HG03280 (cell line): ENCODE data around the gene REEP5.
"Not testable (repeated sequence)": the region's sequence is repeated elsewhere in the genome, so short reads cannot be mapped to it uniquely, and the experiment has no call there.

Experiments
- ATAC-seq: cut with Tn5 transposase; IDR thresholded peaks from one replicate; pipeline ENCODE4 v1.9.1; 2021; ENCODE audit warnings: mild to moderate bottlenecking, moderate library complexity; ENCODE audit not compliant: unreplicated experiment

The REEP5 gene

GRCh38 chr5:112933651-112934365 lies 11.8 kb upstream of the REEP5 start:
- no peak for ATAC-seq

GRCh38 chr5:112933105-112933504 lies 11.1 kb upstream of the REEP5 start:
- ATAC-seq: no peak

GRCh38 chr5:112931473-112931872 lies 9.4 kb upstream of the REEP5 start:
- ATAC-seq: no peak

- peak; percentile 23 for ATAC-seq
These were observed 8.0 kb upstream of the REEP5 start for GRCh38 chr5:112930082-112930344.

DNA sequence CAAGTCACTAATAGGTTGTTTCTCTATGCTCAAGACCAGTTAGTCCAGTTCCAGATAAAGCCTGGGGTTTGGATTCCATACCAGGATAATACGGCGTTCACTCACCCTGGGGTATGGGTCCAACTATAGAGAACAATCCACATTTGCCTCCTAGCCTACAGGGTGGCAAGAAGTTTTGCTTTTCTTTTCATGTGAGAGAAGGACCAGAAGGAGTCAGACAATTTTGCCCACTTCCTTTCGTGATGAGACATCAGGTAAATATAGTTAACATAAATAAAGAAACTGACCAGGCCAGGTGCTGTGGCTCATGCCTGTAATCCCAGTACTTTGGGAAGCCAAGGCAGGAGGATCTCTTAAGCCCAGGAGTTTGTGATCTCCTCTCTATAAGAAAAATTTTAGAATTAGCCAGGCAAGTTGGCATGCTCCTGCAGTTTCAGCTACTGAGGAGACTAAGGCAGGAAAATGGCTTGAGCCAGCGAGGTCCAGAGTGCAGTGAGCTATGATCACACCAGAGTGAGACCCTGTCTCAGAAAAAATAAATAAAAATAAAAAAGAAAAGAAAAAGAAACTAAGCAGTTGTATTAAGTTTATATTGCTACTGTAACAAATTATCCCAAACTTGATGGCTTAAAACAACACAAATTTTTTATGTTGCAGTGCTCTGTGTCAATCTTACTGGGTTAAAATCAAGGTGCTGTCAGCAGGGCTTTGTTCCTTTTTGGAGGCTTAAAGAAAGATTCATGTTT lies 7.5 kb upstream of the REEP5 start:
- ATAC-seq: peak; percentile 68

DNA sequence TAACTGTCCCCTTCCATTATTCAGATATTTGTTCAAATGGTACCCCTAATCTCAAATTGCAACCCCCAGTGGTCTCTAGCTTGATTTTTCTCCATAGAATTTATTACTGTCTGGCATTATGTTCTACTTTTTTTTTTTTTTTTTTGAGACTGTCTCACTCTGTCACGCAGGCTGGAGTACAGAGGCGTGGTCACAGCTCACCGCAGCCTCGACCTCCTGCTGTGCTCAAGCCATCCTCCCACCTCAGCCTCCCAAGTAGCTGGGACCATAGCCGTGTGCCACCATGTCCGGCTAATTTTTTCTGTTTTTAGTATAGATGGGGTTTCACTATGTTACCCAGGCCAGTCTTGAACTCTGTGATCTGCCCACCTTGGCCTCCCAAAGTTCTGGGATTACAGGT lies 2.0 kb upstream of the REEP5 start:
- no peak for ATAC-seq

- peak; percentile 28 for ATAC-seq
These were observed 1.3 kb upstream of the REEP5 start for GRCh38 chr5:112923148-112923917.

DNA sequence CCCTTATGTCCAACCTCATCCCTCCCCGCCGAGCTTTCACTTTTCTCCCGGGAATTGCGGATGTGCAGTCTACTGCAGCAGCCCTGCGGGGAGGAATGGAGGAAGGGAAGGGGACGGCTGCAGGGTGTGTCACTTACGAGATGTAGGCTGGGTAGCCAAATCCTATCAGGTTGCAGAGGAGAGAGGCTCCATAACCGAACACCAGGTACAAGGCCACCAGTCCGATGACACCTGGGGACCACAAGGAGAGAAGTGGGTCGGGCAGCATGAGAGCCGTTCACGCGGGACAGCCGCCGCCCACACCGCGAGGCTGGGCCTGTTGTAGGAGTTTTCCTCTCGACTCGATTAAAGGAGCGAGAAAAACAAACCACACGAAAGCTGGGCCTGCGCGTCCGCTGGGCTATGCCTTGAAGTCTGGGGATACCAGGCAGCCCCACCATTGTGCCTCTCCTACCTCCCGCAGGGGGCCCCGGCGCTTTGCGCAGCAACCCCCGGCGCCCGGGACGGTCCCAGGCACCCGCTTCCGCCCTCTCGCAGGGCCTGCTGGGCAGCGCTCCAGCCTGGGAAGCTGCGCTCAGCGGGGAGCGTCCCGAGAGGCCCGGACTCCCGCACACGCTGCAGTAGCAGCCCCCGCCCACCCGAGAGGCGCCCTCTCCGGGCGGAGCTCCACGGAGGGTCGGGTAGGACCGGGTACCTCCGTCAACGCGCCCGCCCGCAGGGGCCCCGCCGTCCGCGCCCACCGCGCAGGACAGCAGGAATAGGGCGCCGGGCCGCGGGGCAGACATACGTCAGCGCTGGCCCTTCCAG lies 798 bp downstream of the REEP5 start:
- peak; percentile 34 for ATAC-seq

DNA sequence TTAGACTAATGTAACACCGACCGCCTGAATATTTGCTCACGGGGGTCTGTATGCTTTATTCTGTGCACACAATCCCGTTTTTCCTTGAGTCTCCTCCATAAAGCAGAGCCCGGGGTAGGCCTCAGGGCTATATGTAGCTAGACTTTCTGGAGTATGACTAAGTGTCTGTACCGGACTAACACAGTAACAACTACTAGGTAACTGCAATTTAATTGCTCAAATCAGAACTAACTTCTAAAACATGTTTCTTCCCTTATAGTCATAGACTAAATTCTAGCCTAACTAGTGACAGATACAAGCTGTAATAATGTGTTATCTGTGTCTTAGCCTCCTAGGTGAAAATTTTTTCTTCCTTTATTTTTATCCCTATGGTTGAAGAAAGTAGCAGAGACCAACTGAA lies 2.1 kb downstream of the REEP5 start:
- no peak for ATAC-seq

GRCh38 chr5:112918679-112919078 lies 3.3 kb downstream of the REEP5 start:
- no peak for ATAC-seq

- ATAC-seq: no peak
These were observed 3.9 kb downstream of the REEP5 start for GRCh38 chr5:112918136-112918535.

DNA sequence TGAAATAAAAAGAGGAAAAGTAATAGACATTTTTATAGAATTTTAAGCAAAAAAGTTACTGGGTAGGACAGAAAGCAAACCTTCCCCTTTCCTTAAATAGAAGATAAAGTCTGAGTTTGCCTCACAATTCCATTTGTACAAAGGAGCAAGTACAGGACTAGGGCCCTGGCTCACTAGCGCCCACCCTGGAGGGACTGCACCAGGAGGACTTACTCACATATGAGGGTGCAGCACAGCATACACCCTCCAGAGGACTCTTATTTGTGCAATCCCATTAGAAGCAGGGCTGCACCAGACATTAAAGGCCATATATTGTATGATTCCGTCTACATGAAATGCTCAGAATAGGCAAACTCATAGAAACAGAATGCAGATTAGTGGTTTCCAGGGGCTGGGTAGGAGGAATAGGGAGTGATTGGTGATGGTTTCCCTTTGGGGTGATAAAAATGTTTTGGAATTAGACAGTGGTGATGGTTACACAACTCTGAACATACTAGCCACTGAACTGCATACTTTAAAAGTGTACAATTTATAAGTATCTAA lies 4.5 kb downstream of the REEP5 start:
- ATAC-seq: no peak

- ATAC-seq: no peak
These were observed 6.2 kb downstream of the REEP5 start for GRCh38 chr5:112915831-112916230.

GRCh38 chr5:112914584-112914983 lies 7.4 kb downstream of the REEP5 start:
- no peak for ATAC-seq

DNA sequence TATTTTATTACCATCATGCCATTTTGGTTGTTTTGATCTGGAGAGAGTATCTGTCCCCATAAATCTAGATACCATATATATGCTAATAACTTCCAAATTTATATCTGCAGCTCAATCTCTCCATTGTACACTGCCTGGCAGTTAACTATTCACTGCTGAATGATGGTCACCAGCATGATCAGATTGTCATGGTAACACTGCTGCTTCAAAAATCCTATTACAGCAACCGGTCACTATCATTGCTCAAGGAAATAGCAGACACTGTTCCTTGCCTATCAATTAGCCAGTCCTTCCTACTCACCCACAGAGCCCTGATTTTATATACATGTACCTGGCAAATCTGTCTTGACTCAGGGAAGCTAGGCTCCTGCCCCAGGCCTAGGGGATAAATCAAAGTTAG lies 11.5 kb downstream of the REEP5 start:
- no peak for ATAC-seq

DNA sequence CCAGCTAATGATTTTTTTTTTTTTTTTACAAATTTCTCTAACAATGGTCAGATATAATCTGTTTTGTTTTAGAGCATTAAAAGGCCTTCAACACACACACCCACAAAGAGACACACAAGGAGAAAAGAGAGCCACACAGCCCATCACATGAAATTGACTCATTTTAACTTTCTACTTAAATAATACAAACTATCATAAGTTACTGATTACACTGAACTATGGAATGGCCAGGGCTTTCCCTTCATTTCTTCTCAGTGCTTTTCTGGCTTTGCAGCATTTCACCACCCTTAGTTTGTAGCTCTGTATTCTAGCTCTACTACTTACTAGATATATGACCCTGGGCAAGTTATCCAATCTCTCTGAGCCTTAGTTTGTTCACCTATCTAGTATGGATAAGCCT lies 13.2 kb downstream of the REEP5 start:
- no peak for ATAC-seq

- no peak for ATAC-seq
These were observed 14.8 kb downstream of the REEP5 start for GRCh38 chr5:112907166-112907631.

DNA sequence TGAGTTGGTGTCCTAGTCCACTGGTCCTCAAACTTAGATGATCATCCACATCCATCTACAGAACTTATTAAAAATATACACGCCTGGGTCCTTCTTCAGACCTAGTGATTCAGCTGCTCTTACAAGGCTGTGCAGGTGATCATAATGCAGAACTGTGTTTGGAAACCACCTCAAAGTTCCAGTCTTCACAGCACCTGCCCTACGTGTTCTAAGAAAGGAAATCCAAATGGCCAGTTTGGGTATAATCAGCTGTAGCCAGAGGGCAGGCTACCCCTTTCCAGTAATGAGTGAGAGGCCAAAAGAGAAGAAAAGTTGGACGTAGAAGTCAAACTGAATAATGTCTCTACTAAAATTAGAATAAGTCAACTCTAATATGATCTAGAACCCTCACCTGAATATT lies 15.4 kb downstream of the REEP5 start:
- no peak for ATAC-seq

- ATAC-seq: not testable (repeated sequence)
These were observed 17.0 kb downstream of the REEP5 start for GRCh38 chr5:112904996-112905395.

- no peak for ATAC-seq
These were observed 19.5 kb downstream of the REEP5 start for GRCh38 chr5:112902561-112902960.

- ATAC-seq: no peak
These were observed 26.3 kb downstream of the REEP5 start for GRCh38 chr5:112895682-112896081.
